Bronchial epithelial cell (primary cell): ENCODE measurements around the gene PIGV. TPM values are rescaled to one million over a fixed set of nuclear protein-coding genes. Genes with fewer than 3 reads are reported as not detected.
A peak's percentile ranks its signal among the peaks of the same experiment; 100 is the strongest.

Experiments used
- DNase-seq: peaks from one replicate; pipeline ENCODE4 v3.0.0-alpha.2; 2010; ENCODE audit warnings: low read depth
- FAIRE-seq: peaks from 2 replicates; lab custom pipeline; 2011; peaks lifted over from hg19 to GRCh38; lab: Jason Lieb, UNC
- H3K27me3 ChIP-seq: 2 replicates; pipeline ENCODE4 v1.5.1; 2011; ENCODE audit warnings: low read length; ENCODE audit not compliant: control insufficient read depth, insufficient read depth
- H3K36me3 ChIP-seq: 2 replicates; pipeline ENCODE4 v1.5.1; 2011; ENCODE audit warnings: low read length; ENCODE audit not compliant: control insufficient read depth, insufficient read depth
- H3K4me3 ChIP-seq: 2 replicates; pipeline ENCODE4 v1.5.1; 2011; ENCODE audit warnings: mild to moderate bottlenecking, low read depth, low read length, control low read depth
- total RNA-seq: library from RNA; depleted of rRNA; stranded (reverse); fragments of >200 nt; gene quantifications from 2 replicates; pipeline ENCODE4 v1.2.1, GENCODE V29; 2014
- TF ChIP-seq, protein P1 (sequence below): IDR thresholded peaks from 2 replicates; pipeline ENCODE4 v1.5.1; 2011; ENCODE audit warnings: mild to moderate bottlenecking, moderate library complexity, low read length, control low read depth, inconsistent platforms; ENCODE audit not compliant: insufficient read depth, severe bottlenecking

Gene PIGV
- total RNA-seq: 14.2 and 20.2 TPM in 2 replicates

GRCh38 chr1:26787706-26788514 lies at the start of gene PIGV:
Gene PIGV (plus strand): TSS chr1:26787950. CDS start chr1:26790816, 2,866 bp downstream.
- H3K27me3 ChIP-seq: no peaks in the 10 kb centered on the region
- peak within 1 kb of the TSS; percentile 62 for H3K4me3 ChIP-seq
- no peaks in the 10 kb centered on the region for H3K36me3 ChIP-seq
- FAIRE-seq (no peak), DNase-seq (peak; percentile 58)
- TF ChIP-seq, protein P1, sequence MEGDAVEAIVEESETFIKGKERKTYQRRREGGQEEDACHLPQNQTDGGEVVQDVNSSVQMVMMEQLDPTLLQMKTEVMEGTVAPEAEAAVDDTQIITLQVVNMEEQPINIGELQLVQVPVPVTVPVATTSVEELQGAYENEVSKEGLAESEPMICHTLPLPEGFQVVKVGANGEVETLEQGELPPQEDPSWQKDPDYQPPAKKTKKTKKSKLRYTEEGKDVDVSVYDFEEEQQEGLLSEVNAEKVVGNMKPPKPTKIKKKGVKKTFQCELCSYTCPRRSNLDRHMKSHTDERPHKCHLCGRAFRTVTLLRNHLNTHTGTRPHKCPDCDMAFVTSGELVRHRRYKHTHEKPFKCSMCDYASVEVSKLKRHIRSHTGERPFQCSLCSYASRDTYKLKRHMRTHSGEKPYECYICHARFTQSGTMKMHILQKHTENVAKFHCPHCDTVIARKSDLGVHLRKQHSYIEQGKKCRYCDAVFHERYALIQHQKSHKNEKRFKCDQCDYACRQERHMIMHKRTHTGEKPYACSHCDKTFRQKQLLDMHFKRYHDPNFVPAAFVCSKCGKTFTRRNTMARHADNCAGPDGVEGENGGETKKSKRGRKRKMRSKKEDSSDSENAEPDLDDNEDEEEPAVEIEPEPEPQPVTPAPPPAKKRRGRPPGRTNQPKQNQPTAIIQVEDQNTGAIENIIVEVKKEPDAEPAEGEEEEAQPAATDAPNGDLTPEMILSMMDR: no peak

- Histone ChIP-seq H3K4me3 (no peak overlapping the region), H3K36me3 (peaks cover 10% of the 10 kb centered on the region), H3K27me3 (no peaks in the 10 kb centered on the region)
- DNase-seq (no peak), FAIRE-seq (no peak)
- TF ChIP-seq, protein P1: no peak
Observed at GRCh38 chr1:26739329-26739914, 48.3 kb upstream of the PIGV start.

- TF ChIP-seq, protein P1: no peak
- no peak for FAIRE-seq
- Histone ChIP-seq H3K27me3 (no peaks in the 10 kb centered on the region), H3K36me3 (peaks cover 9% of the 10 kb centered on the region), H3K4me3 (no peak overlapping the region)
- no peak for DNase-seq
Observed at GRCh38 chr1:26740023-26740634, 47.6 kb upstream of the PIGV start.

GRCh38 chr1:26740952-26741351 lies 46.8 kb upstream of the PIGV start:
- no peaks in the 10 kb centered on the region for H3K27me3 ChIP-seq
- H3K4me3 ChIP-seq: no peak overlapping the region
- H3K36me3 ChIP-seq: peaks cover 10% of the 10 kb centered on the region
- FAIRE-seq: no peak
- DNase-seq: no peak
- TF ChIP-seq, protein P1: no peak

DNA sequence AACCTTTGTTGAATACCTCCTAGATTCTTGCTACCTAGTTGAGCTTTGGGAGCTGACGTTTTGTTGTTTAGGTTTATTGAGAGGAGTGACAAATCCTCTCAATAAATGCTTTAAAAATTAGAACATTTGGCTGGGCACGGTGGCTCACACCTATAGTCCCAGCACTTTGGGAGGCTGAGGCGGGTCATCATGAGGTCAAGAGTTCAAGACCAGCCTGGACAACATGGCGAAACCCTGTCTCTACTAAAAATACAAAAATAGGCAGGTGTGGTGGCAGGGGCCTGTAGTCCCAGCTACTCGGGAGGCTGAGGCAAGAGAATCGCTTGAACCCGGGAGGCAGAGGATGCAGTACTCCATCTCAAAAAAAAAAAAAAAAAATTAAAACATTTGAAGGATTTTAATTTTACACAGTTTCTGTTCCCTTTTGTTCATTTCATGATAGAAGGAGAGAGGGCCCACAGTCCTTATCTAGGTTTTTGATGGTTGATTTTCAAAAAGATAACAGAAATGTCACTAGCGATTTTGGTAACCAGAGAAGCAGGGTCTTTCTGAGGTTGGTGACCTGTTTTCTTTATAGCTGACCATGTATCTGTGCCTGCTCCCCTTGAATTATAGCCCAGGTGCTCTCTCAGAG lies 44.2 kb upstream of the PIGV start:
- FAIRE-seq (no peak), DNase-seq (no peak)
- TF ChIP-seq, protein P1: no peak
- no peaks in the 10 kb centered on the region for H3K27me3 ChIP-seq
- no peak overlapping the region for H3K4me3 ChIP-seq
- peaks cover 8% of the 10 kb centered on the region for H3K36me3 ChIP-seq
